ENCODE data around the gene CCDC8.
"Not testable (repeated sequence)": the region's sequence is repeated elsewhere in the genome, so short reads cannot be mapped to it uniquely, and the experiment has no call there.

CCDC8 gene

GRCh38 chr19:46420056-46420455 lies 6.7 kb upstream of the CCDC8 start:
- Histone ChIP-seq H3K23ac (ENCODE audit: low read length in 2 of 2) (no peak overlapping the region), H4K91ac (ENCODE audit: low read length) (no peak overlapping the region), H4K8ac (ENCODE audit: low read length) (no peak overlapping the region), H3K9me3 (ENCODE audit: control insufficient read depth, low read length) (no peaks in the 10 kb centered on the region), H2AFZ (ENCODE audit: low read depth, low read length) (no peak overlapping the region), H3K36me3 (ENCODE audit: control insufficient read depth in 1 of 2, insufficient read depth in 2 of 2, low read depth in 1 of 2, low read length in 2 of 2) (no peaks in the 10 kb centered on the region), H2BK12ac (ENCODE audit: low read length in 2 of 2) (no peak overlapping the region), H3K4me1 (ENCODE audit: control insufficient read depth, insufficient read depth, low read depth, low read length) (peaks cover 8% of the 10 kb centered on the region), H3K14ac (ENCODE audit: low read length in 2 of 2) (no peak overlapping the region), H3K9ac (ENCODE audit: low read length) (no peak overlapping the region), H3K27me3 (ENCODE audit: control insufficient read depth in 1 of 2, insufficient read depth in 1 of 2, low read length in 2 of 2) (peaks cover 0 to 4% of the 10 kb centered on the region in 2 experiments), H3K4me3 (ENCODE audit: insufficient read depth in 1 of 2, low read depth in 1 of 2, low read length in 2 of 2) (no peak overlapping the region), H3K27ac (ENCODE audit: low read length, poor library complexity, severe bottlenecking) (no peak overlapping the region), H2BK15ac (ENCODE audit: low read depth, poor library complexity, severe bottlenecking) (no peak overlapping the region), H2BK5ac (ENCODE audit: low read depth, low read length, poor library complexity, severe bottlenecking) (no peak overlapping the region), H2AK5ac (ENCODE audit: low read length, severe bottlenecking) (no peak overlapping the region), H2BK120ac (ENCODE audit: low read depth, low read length) (no peak overlapping the region), H3K79me1 (replicated peaks; ENCODE audit: low read length, poor library complexity, severe bottlenecking) (no peaks in the 10 kb centered on the region), H3K4me2 (ENCODE audit: low read length, poor library complexity, severe bottlenecking) (no peak overlapping the region), H3K4ac (ENCODE audit: low read depth in 1 of 2, low read length in 2 of 2) (no peak overlapping the region), H3K18ac (ENCODE audit: low read depth in 1 of 2, low read length in 2 of 2) (no peak overlapping the region)
- WGBS, result 92% methylated on average over 7 of the region's 7 CpGs
- DNase-seq, result no peak

GRCh38 chr19:46415804-46416709 lies 2.7 kb upstream of the CCDC8 start:
- H3K4me2 ChIP-seq (ENCODE audit: low read length, poor library complexity, severe bottlenecking), result peak overlapping the region; percentile 86
- peak overlapping the region; percentile 92 for H2BK5ac ChIP-seq (ENCODE audit: low read depth, low read length, poor library complexity, severe bottlenecking)
- peak overlapping the region in 1 of 2 experiments; percentile 77 for H3K4me3 ChIP-seq (ENCODE audit: insufficient read depth in 1 of 2, low read depth in 1 of 2, low read length in 2 of 2)
- peaks cover 0 to 32% of the 10 kb centered on the region in 2 experiments for H3K27me3 ChIP-seq (ENCODE audit: control insufficient read depth in 1 of 2, insufficient read depth in 1 of 2, low read length in 2 of 2)
- peak overlapping the region; percentile 59 for H4K8ac ChIP-seq (ENCODE audit: low read length)
- H2BK120ac ChIP-seq (ENCODE audit: low read depth, low read length), result peak overlapping the region; percentile 76
- not testable (repeated sequence) for H3K23ac ChIP-seq (ENCODE audit: low read length in 2 of 2); H3K14ac ChIP-seq (ENCODE audit: low read length in 2 of 2); H2BK15ac ChIP-seq (ENCODE audit: low read depth, poor library complexity, severe bottlenecking); H3K36me3 ChIP-seq (ENCODE audit: control insufficient read depth in 1 of 2, insufficient read depth in 2 of 2, low read depth in 1 of 2, low read length in 2 of 2); H2AK5ac ChIP-seq (ENCODE audit: low read length, severe bottlenecking); H4K91ac ChIP-seq (ENCODE audit: low read length); H2AFZ ChIP-seq (ENCODE audit: low read depth, low read length); H3K9me3 ChIP-seq (ENCODE audit: control insufficient read depth, low read length)
- H3K27ac ChIP-seq (ENCODE audit: low read length, poor library complexity, severe bottlenecking), result peak overlapping the region; percentile 94
- H3K4me1 ChIP-seq (ENCODE audit: control insufficient read depth, insufficient read depth, low read depth, low read length), result peaks cover 34% of the 10 kb centered on the region
- peaks cover 18% of the 10 kb centered on the region for H3K79me1 ChIP-seq (replicated peaks; ENCODE audit: low read length, poor library complexity, severe bottlenecking)
- DNase-seq, result peak; percentile 91
- H3K9ac ChIP-seq (ENCODE audit: low read length), result peak overlapping the region; percentile 87
- peak overlapping the region in 1 of 2 experiments; percentile 72 for H2BK12ac ChIP-seq (ENCODE audit: low read length in 2 of 2)
- peak overlapping the region in 1 of 2 experiments; percentile 28 for H3K18ac ChIP-seq (ENCODE audit: low read depth in 1 of 2, low read length in 2 of 2)
- 25% methylated on average over 40 of the region's 53 CpGs for WGBS
- H3K4ac ChIP-seq (ENCODE audit: low read depth in 1 of 2, low read length in 2 of 2), result peak overlapping the region in 1 of 2 experiments; percentile 80

DNA sequence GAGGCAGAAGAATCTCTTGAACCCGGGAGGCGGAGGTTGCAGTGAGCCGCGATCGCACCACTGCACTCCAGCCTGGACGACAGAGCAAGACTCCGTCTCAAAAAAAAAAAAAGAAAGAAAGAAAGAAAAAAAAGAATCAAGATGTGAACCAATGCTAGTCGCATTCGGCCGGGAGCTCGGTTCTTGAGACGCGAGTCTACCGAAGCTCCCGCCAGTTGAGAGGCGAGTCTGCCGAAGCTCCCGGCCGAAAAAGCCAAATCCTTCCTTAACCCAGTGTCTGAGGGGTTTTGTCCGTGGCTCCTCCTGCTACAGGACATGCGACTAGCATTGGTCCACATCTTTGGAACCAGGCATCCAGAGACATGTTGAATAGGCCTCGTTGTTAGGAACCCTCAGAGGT lies 1.5 kb upstream of the CCDC8 start:
- not testable (repeated sequence) for H3K9me3 ChIP-seq (ENCODE audit: control insufficient read depth, low read length); H3K27ac ChIP-seq (ENCODE audit: low read length, poor library complexity, severe bottlenecking); H2AFZ ChIP-seq (ENCODE audit: low read depth, low read length); DNase-seq; H3K14ac ChIP-seq (ENCODE audit: low read length in 2 of 2); H4K91ac ChIP-seq (ENCODE audit: low read length); H3K4me2 ChIP-seq (ENCODE audit: low read length, poor library complexity, severe bottlenecking); H3K9ac ChIP-seq (ENCODE audit: low read length); H2BK120ac ChIP-seq (ENCODE audit: low read depth, low read length); H3K18ac ChIP-seq (ENCODE audit: low read depth in 1 of 2, low read length in 2 of 2); H3K23ac ChIP-seq (ENCODE audit: low read length in 2 of 2); H2BK5ac ChIP-seq (ENCODE audit: low read depth, low read length, poor library complexity, severe bottlenecking); H3K4me3 ChIP-seq (ENCODE audit: insufficient read depth in 1 of 2, low read depth in 1 of 2, low read length in 2 of 2)
- H2BK15ac ChIP-seq (ENCODE audit: low read depth, poor library complexity, severe bottlenecking), result peak overlapping the region; percentile 35
- H3K4ac ChIP-seq (ENCODE audit: low read depth in 1 of 2, low read length in 2 of 2), result peak overlapping the region in 1 of 2 experiments; percentile 3
- H2BK12ac ChIP-seq (ENCODE audit: low read length in 2 of 2), result peak overlapping the region in 1 of 2 experiments; percentile 18
- 98% methylated on average over 22 of the region's 22 CpGs for WGBS
- peak overlapping the region; percentile 77 for H4K8ac ChIP-seq (ENCODE audit: low read length)
- peaks cover 0 to 29% of the 10 kb centered on the region in 2 experiments for H3K27me3 ChIP-seq (ENCODE audit: control insufficient read depth in 1 of 2, insufficient read depth in 1 of 2, low read length in 2 of 2)
- peak overlapping the region; percentile 63 for H2AK5ac ChIP-seq (ENCODE audit: low read length, severe bottlenecking)
- peaks cover 40% of the 10 kb centered on the region for H3K4me1 ChIP-seq (ENCODE audit: control insufficient read depth, insufficient read depth, low read depth, low read length)
- peaks cover 22% of the 10 kb centered on the region for H3K79me1 ChIP-seq (replicated peaks; ENCODE audit: low read length, poor library complexity, severe bottlenecking)
- H3K36me3 ChIP-seq (ENCODE audit: control insufficient read depth in 1 of 2, insufficient read depth in 2 of 2, low read depth in 1 of 2, low read length in 2 of 2), result peaks cover 0 to 16% of the 10 kb centered on the region in 2 experiments

GRCh38 chr19:46412650-46413261 lies 608 bp downstream of the CCDC8 start:
- peaks cover 0 to 37% of the 10 kb centered on the region in 2 experiments for H3K27me3 ChIP-seq (ENCODE audit: control insufficient read depth in 1 of 2, insufficient read depth in 1 of 2, low read length in 2 of 2)
- peak overlapping the region; percentile 15 to 97 for H3K23ac ChIP-seq (ENCODE audit: low read length in 2 of 2)
- H2AFZ ChIP-seq (ENCODE audit: low read depth, low read length), result peak overlapping the region; percentile 81
- H4K8ac ChIP-seq (ENCODE audit: low read length), result peak overlapping the region; percentile 67
- peaks cover 0 to 16% of the 10 kb centered on the region in 2 experiments for H3K36me3 ChIP-seq (ENCODE audit: control insufficient read depth in 1 of 2, insufficient read depth in 2 of 2, low read depth in 1 of 2, low read length in 2 of 2)
- peak overlapping the region; percentile 70 to 71 for H3K4me3 ChIP-seq (ENCODE audit: insufficient read depth in 1 of 2, low read depth in 1 of 2, low read length in 2 of 2)
- H2AK5ac ChIP-seq (ENCODE audit: low read length, severe bottlenecking), result peak overlapping the region; percentile 85
- H3K14ac ChIP-seq (ENCODE audit: low read length in 2 of 2), result peak overlapping the region in 1 of 2 experiments; percentile 98
- H3K27ac ChIP-seq (ENCODE audit: low read length, poor library complexity, severe bottlenecking), result peak overlapping the region; percentile 82
- peak overlapping the region; percentile 91 for H4K91ac ChIP-seq (ENCODE audit: low read length)
- H3K4me1 ChIP-seq (ENCODE audit: control insufficient read depth, insufficient read depth, low read depth, low read length), result peaks cover 48% of the 10 kb centered on the region
- WGBS, result under 1% methylated on average over 28 of the region's 29 CpGs
- no peaks in the 10 kb centered on the region for H3K9me3 ChIP-seq (ENCODE audit: control insufficient read depth, low read length)
- peak overlapping the region; percentile 82 for H3K9ac ChIP-seq (ENCODE audit: low read length)
- H3K18ac ChIP-seq (ENCODE audit: low read depth in 1 of 2, low read length in 2 of 2), result peak overlapping the region; percentile 65 to 99
- H3K4me2 ChIP-seq (ENCODE audit: low read length, poor library complexity, severe bottlenecking), result peak overlapping the region; percentile 89
- peaks cover 22% of the 10 kb centered on the region for H3K79me1 ChIP-seq (replicated peaks; ENCODE audit: low read length, poor library complexity, severe bottlenecking)
- peak overlapping the region; percentile 94 for H2BK15ac ChIP-seq (ENCODE audit: low read depth, poor library complexity, severe bottlenecking)
- H3K4ac ChIP-seq (ENCODE audit: low read depth in 1 of 2, low read length in 2 of 2), result peak overlapping the region; percentile 96 to 100
- peak overlapping the region; percentile 58 for H2BK120ac ChIP-seq (ENCODE audit: low read depth, low read length)
- peak overlapping the region; percentile 94 for H2BK5ac ChIP-seq (ENCODE audit: low read depth, low read length, poor library complexity, severe bottlenecking)
- no peak for DNase-seq
- peak overlapping the region in 1 of 2 experiments; percentile 19 for H2BK12ac ChIP-seq (ENCODE audit: low read length in 2 of 2)

Measured in mesenchymal stem cell (in vitro differentiated cells and primary cell).